GM12875 (cell line): ENCODE data around the gene BCAS1.

ENCODE experiments used
- H3K4me3 ChIP-seq: one replicate; pipeline ENCODE4 v1.5.1; 2011; ENCODE audit warnings: low read depth, low read length, control low read depth
- CTCF ChIP-seq: IDR thresholded peaks from 2 replicates; pipeline ENCODE4 v1.5.1; 2011; ENCODE audit warnings: low read depth, mild to moderate bottlenecking, control low read depth, inconsistent platforms, low read length, moderate library complexity, borderline replicate concordance; ENCODE audit not compliant: insufficient read depth

BCAS1 gene

GRCh38 chr20:53897884-53898555 lies 172.4 kb downstream of the BCAS1 start:
- no peak overlapping the region for H3K4me3 ChIP-seq
- no peak for TF ChIP-seq CTCF

- H3K4me3 ChIP-seq, result no peak overlapping the region
- TF ChIP-seq CTCF, result no peak
These were observed 173.7 kb downstream of the BCAS1 start for GRCh38 chr20:53896647-53897046.

- no peak for TF ChIP-seq CTCF
- H3K4me3 ChIP-seq, result no peak overlapping the region
These were observed 174.4 kb downstream of the BCAS1 start for GRCh38 chr20:53896041-53896440.

GRCh38 chr20:53895385-53895755 lies 175.0 kb downstream of the BCAS1 start:
- TF ChIP-seq CTCF, result no peak
- no peak overlapping the region for H3K4me3 ChIP-seq

GRCh38 chr20:53894707-53895384 lies 175.5 kb downstream of the BCAS1 start:
- no peak for TF ChIP-seq CTCF
- H3K4me3 ChIP-seq, result no peak overlapping the region
